ENCODE data around the gene FXYD4.

DNA sequence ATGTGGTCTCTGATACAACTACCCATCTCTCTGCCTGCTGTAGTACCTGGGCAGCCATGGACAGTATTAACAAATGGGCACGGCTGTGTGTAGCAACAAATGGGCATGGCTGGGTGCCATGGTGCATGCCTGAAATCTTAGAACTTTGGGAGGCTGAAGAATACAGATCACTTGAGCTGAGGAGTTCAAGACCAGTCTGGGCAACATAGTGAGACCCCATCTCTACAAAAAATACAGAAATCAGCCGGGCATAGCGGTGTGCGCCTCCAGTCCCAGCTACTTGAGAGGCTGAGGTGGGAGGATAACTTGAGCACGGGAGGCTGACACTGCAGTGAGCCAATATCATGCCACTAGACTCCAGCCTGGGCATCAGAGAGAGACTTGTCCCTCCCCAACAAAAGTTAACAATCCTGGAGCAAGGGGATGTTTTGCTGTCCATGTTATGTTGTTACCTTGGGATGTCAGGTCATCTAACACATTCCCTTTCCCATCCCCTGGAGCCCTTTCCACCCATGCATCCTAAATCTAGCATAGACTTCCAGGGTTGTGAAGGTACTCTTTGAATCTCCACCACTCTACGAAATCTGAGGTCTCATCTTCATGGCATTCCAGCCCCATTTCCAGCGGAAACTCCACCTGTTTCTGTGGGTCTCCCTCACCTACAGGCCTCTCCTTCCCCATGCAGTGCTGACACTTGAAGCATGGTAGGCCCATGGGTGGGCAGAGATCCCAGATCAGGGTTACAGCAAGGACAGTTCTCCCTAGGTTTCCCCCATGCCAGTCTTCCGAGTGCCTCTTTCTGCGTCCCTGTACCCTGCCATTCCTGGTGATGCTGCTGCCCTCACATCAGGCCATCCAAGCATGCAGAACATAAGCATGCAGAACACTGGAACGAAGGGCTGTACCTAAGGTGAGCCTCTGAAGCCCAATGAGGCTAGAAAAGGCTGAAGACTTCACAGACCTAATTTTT is 13.1 kb downstream of the FXYD4 start:
- TF ChIP-seq, protein P1, sequence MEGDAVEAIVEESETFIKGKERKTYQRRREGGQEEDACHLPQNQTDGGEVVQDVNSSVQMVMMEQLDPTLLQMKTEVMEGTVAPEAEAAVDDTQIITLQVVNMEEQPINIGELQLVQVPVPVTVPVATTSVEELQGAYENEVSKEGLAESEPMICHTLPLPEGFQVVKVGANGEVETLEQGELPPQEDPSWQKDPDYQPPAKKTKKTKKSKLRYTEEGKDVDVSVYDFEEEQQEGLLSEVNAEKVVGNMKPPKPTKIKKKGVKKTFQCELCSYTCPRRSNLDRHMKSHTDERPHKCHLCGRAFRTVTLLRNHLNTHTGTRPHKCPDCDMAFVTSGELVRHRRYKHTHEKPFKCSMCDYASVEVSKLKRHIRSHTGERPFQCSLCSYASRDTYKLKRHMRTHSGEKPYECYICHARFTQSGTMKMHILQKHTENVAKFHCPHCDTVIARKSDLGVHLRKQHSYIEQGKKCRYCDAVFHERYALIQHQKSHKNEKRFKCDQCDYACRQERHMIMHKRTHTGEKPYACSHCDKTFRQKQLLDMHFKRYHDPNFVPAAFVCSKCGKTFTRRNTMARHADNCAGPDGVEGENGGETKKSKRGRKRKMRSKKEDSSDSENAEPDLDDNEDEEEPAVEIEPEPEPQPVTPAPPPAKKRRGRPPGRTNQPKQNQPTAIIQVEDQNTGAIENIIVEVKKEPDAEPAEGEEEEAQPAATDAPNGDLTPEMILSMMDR (conservative IDR thresholded peaks at IDR 0.05; ENCODE audit: low read depth, low read length): no peak
- TF ChIP-seq EZH2 (IDR thresholded peaks at IDR 0.05; ENCODE audit: low read length, unreplicated experiment): no peak
